Measurements from ENCODE around the gene ARCN1.

ARCN1 gene

DNA sequence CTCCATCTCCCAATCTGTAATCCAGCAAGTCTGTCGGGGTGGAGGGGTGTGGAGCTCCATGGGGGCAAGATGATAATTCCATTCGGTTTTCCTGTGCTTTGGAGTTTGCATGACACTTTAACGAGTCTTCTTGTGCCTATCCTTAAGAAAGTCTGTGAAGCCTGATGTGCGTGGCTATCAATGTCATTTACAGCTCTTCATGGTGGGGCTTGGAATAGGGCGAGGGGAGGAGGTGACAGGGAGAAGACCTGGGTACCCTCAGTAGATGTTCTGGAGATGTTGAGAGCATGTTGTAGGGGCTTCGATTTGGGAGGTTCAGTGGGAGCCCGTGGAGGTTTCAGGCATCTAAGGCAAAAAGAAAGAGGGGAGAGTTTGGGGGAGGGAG, 34.6 kb downstream of the ARCN1 start:
- Histone ChIP-seq H3K9me3 (ENCODE audit: control insufficient read depth, low read length) (no peaks in the 10 kb centered on the region), H3K27me3 (ENCODE audit: control insufficient read depth, insufficient read depth, low read length) (no peaks in the 10 kb centered on the region), H3K9ac (no peak overlapping the region), H3K4me2 (ENCODE audit: low read length) (no peak overlapping the region), H3K4me3 (ENCODE audit: low read depth, low read length) (no peak overlapping the region), H2AFZ (no peak overlapping the region), H3K36me3 (ENCODE audit: control insufficient read depth, insufficient read depth, low read length) (no peaks in the 10 kb centered on the region), H3K4me1 (no peaks in the 10 kb centered on the region), H3K79me2 (no peaks in the 10 kb centered on the region), H3K27ac (no peak overlapping the region)
- no peak for TF ChIP-seq CTCF (IDR thresholded peaks at IDR 0.05)

- H3K4me3 ChIP-seq (ENCODE audit: low read depth, low read length) = peak within 1 kb of the TSS; percentile 46
- H3K36me3 ChIP-seq (ENCODE audit: control insufficient read depth, insufficient read depth, low read length) = no peaks in the 10 kb centered on the region
- H3K27me3 ChIP-seq (ENCODE audit: control insufficient read depth, insufficient read depth, low read length) = no peaks in the 10 kb centered on the region
- H3K27ac ChIP-seq = peak within 1 kb of the TSS; percentile 57
- H2AFZ ChIP-seq = peak within 1 kb of the TSS; percentile 75
- H3K9me3 ChIP-seq (ENCODE audit: control insufficient read depth, low read length) = no peaks in the 10 kb centered on the region
- no peaks in the 10 kb centered on the region for H3K79me2 ChIP-seq
- H3K9ac ChIP-seq = no peak within 1 kb of the TSS
- TF ChIP-seq CTCF (IDR thresholded peaks at IDR 0.05) = peak; percentile 47
- peak within 1 kb of the TSS; percentile 54 for H3K4me2 ChIP-seq (ENCODE audit: low read length)
- no peaks in the 10 kb centered on the region for H3K4me1 ChIP-seq
These were observed 35.5 kb downstream of the ARCN1 start, which contains the start of gene PHLDB1 for GRCh38 chr11:118607401-118608359. Gene PHLDB1 (plus strand): TSS chr11:118607615. CDS start chr11:118613837, 6,222 bp downstream.

- Histone ChIP-seq H3K4me3 (ENCODE audit: low read depth, low read length) (peak overlapping the region; percentile 46), H3K9ac (no peak overlapping the region), H2AFZ (peak overlapping the region; percentile 75), H3K79me2 (no peaks in the 10 kb centered on the region), H3K27me3 (ENCODE audit: control insufficient read depth, insufficient read depth, low read length) (no peaks in the 10 kb centered on the region), H3K4me1 (no peaks in the 10 kb centered on the region), H3K27ac (peak overlapping the region; percentile 57), H3K4me2 (ENCODE audit: low read length) (peak overlapping the region; percentile 54), H3K36me3 (ENCODE audit: control insufficient read depth, insufficient read depth, low read length) (no peaks in the 10 kb centered on the region), H3K9me3 (ENCODE audit: control insufficient read depth, low read length) (no peaks in the 10 kb centered on the region)
- TF ChIP-seq CTCF (IDR thresholded peaks at IDR 0.05) = no peak
These were observed 36.4 kb downstream of the ARCN1 start for GRCh38 chr11:118608360-118609227.

DNA sequence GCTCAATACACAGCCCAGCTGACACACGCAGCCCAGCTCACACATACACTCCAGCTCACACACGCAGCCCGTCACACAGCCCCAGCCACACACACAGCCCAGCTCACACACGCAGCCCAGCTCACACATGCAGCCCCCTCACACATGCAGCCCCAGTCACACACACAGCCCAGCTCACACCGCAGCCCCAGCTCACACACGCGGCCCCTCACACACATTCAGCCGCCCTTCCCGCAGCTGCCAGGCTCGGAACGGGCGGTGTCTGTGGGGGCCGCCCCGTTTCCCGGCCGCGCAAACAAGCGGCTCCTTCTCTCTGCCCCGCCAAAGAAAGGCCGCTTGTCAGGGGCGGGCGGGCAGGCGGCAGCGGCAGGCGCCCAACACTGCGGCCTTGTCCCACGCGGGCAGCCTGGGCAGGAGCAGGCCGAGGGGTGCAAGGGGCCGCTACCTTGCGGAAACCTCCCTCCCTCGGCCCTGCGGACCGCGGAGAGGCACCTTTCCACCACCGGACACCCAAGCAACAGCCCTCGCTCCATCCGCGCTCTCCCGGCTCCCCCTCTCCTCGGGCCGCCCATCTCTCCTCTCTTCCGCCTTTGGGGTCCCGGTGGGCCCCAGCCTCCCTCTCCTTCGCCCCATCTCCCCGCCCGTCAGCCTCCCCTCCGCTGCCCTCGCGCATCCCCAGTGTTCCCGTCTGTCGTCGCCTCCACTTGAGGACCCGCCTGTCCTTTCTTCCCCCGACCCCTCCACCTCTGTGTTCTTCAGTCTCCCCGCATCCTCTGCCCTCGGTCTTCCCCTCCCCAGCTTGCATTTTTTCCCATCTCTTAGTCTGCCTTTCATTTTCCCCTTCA, 37.4 kb downstream of the ARCN1 start:
- peak overlapping the region; percentile 56 for H3K27ac ChIP-seq
- H2AFZ ChIP-seq = no peak overlapping the region
- no peaks in the 10 kb centered on the region for H3K4me1 ChIP-seq
- H3K36me3 ChIP-seq (ENCODE audit: control insufficient read depth, insufficient read depth, low read length) = no peaks in the 10 kb centered on the region
- no peak for TF ChIP-seq CTCF (IDR thresholded peaks at IDR 0.05)
- H3K4me3 ChIP-seq (ENCODE audit: low read depth, low read length) = peak overlapping the region; percentile 27
- H3K4me2 ChIP-seq (ENCODE audit: low read length) = peak overlapping the region; percentile 22
- no peaks in the 10 kb centered on the region for H3K9me3 ChIP-seq (ENCODE audit: control insufficient read depth, low read length)
- H3K79me2 ChIP-seq = no peaks in the 10 kb centered on the region
- no peaks in the 10 kb centered on the region for H3K27me3 ChIP-seq (ENCODE audit: control insufficient read depth, insufficient read depth, low read length)
- H3K9ac ChIP-seq = no peak overlapping the region
